NCI-H446 treated with DMSO at 0.1 percent for 48 hours (cell line): ENCODE measurements around the gene OR6B2.
"Not testable (repeated sequence)": the region's sequence is repeated elsewhere in the genome, so short reads cannot be mapped to it uniquely, and the experiment has no call there.

ENCODE experiments used
- DNase-seq: peaks from one replicate; lab custom pipeline; 2025; lab: John Stamatoyannopoulos, UW

Gene OR6B2

GRCh38 chr2:240030379-240031094 lies at the start of gene OR6B2:
OR6B2 (minus strand) TSS chr2:240030429; CDS start chr2:240030429, 0 bp downstream.
- no peak for DNase-seq

- no peak for DNase-seq
Measured at GRCh38 chr2:240078631-240079030, 48.4 kb upstream of the OR6B2 start.

- no peak for DNase-seq
Measured at GRCh38 chr2:240077442-240077841, 47.2 kb upstream of the OR6B2 start.

DNA sequence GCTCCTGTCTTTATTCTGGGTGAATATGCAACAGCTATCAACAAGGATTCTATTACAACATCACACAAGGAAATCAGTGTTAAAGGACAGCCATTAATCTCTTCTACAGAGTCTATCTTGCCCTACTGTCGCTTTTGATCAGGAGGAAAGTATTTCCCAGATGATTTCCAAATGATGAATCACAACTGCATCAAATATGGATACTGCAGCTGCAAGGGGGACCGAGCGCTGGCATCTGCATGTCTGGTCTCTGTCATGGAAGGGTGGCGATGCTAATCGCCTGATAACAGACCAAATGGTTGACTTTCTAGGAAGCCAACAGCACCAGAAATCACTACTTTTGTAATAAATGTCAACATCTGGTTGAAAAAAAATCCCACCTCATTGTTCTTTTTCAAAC lies 44.3 kb upstream of the OR6B2 start:
- DNase-seq = no peak

- DNase-seq = no peak
Measured at GRCh38 chr2:240070907-240071306, 40.7 kb upstream of the OR6B2 start.

DNA sequence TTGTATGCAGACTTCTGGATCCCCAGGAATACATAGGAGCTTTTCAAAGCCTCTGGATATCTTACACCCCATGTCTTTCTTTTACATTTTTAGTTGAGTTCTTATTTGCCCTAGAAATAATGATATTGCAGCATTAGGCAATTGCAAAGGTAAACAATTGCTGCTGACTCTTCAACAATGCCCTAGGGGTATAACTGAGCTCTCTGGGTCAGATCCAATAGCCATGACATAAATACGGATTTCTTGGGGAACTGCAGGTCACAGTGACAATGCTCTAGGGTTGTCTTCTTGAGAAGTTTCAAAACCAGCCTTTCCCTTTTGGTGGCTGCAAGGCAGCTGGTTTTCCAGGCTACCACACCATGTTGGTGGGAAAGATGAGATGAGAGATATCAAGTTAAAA lies 39.6 kb upstream of the OR6B2 start:
- DNase-seq = no peak

- no peak for DNase-seq
Measured at GRCh38 chr2:240068193-240068592, 38.0 kb upstream of the OR6B2 start.

GRCh38 chr2:240066489-240066888 lies 36.3 kb upstream of the OR6B2 start:
- DNase-seq = no peak

DNA sequence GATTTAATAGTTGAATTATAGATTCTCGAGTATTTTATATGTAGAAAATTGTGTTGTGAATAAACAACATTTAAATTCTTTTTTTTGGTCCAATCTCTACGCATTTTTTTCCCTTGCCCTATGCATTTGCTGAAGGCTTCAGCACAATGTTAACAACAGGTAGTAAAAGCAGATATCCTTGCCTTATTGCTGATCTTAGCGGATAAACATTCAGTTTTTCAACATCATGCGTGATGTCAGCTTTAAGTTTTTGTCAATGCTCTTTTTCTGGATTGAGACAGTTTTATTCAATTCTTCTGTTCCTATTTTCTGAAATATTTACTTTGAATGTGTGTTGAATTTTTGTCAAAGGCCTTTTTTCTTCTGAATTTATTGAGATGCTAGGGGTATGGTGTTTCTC lies 34.7 kb upstream of the OR6B2 start:
- DNase-seq = no peak

DNA sequence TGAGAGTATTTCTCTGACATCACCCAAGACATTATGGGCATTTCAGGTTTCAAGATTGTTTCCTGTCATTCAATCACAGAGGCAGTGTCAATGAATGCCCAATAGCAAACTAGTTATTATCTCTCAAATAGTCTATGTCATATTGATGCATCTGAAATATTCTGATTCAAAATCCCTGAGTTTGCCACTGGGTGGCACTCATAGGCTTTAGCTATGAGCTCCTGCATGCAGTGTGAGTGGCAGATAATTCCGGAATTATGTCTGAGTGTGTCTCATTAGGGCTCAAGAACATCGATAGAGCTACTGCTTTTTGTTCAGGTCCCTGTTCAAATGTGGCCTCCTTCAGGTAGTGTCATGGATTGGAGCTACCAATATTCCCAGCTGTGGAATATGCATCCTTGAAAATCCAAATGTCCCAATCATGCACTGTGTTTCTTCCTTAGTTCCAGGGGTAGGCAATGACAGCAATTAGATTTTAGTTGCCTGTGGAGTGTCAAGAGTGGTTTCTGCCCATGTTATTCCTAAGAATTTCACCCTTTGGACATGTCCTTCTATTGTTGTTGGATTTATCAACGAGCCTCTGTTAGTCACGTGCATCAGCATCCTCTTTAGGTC lies 30.9 kb upstream of the OR6B2 start:
- no peak for DNase-seq

GRCh38 chr2:240056678-240057077 lies 26.4 kb upstream of the OR6B2 start:
- no peak for DNase-seq

- no peak for DNase-seq
Measured at GRCh38 chr2:240055177-240055917, 25.1 kb upstream of the OR6B2 start.

DNA sequence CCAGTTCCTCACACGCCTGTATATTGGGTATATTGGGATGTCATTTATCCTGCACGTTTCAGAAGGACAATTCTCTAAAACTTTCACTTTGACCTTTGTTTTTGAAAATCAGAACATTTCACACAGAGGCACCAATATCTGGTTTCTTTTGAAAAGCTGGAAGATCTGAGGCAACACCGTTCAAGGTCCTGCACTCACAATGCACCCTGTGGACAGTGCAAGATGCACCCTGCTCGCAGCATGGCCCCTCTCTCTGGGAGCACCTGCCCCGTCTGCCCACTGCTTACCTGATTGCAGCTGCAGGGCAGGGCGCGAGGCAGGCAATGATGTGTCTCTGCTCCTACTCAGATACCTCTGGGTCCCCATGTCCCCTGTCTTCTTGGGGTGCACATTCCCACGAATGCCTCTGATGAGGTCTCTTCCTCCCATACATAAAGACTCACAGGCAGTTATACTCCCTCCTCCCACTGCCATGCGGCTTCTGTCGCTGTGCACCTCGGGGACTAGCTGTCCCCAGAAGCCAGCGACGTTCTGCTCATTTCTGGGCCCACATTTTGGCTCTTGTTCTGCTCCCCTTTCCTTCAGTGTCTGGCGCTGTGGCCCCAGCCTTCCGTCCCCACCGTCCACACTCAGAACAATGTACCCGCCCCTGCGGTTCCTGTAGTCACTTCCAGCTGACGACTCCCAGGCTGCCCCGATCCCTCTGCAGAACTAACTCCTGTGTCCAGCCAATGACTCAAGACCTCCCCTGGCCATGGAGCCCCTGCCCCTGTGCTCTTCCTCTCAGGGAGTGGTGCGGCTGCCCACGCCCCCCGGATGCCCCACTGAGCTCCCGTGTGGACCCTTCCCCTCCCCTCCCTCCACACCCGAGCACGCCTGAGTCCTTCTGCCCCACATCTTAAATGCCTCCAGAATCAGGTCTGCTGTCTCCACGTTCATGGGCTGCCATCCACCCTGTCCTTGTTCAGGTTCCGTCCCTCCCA lies 23.2 kb upstream of the OR6B2 start, which contains the start of gene OR6B3:
Gene OR6B3, minus strand, starts transcription at position 349 of the 983 bp plus-strand sequence.
- no peak for DNase-seq

GRCh38 chr2:240052524-240052923 lies 22.3 kb upstream of the OR6B2 start:
- no peak for DNase-seq

DNA sequence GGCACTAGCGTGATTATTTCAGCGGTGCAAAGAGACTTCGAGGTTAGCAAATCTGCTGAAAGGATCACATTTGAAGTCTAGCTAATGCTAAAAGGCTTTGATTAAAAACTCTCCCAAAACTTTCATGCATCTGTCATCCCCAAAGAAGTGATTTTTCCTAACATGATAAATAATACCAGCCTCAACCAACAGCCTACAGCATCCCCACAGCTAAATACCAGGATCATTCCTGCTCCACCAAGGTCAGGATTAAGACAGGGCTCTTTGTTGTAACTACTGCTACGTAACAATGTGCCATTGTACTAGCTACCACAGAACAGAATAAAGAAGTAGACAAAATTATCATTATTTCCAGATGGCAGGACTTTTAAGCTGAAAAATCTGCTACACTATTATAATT lies 21.5 kb upstream of the OR6B2 start:
- DNase-seq = no peak

- no peak for DNase-seq
Measured at GRCh38 chr2:240050278-240050677, 20.0 kb upstream of the OR6B2 start.

DNA sequence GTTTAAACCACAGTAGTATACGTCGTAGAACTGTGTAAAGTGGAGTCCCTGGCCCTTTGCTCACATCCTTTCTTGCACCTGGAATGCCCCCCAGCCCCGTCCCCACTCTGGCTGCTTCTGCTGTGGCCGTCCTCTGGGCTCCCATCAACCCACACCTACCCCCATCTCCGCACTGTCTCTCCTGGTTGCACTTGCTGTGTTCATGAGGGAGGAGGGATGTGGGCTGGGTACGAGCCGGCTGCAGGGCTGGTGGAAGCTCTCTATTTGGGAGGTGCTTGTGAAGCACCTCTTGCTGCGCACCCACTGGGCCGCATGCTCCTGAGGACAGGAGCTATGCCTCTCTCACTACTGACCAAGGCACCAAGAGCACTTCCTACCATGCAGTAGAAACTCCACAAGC lies 18.0 kb upstream of the OR6B2 start:
- no peak for DNase-seq

DNA sequence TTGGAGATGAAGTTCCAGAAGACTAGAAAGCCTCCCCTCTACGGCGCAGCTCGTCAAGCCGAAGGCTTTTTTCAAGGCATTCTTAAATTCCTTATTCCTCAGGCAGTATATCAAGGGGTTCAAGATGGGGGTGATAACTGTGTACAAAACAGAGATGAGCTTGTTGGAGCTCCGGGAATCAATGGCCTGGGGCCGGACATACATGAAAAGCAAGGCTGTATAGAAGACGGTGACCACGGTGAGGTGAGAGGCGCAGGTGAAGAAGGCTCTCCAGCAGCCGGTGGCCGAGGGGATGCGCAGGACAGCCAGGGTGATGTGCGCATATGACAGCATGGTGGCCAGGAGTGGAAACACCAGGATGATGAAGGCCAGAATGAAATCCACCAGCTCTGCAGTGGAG lies 14.9 kb upstream of the OR6B2 start:
- DNase-seq = no peak

DNA sequence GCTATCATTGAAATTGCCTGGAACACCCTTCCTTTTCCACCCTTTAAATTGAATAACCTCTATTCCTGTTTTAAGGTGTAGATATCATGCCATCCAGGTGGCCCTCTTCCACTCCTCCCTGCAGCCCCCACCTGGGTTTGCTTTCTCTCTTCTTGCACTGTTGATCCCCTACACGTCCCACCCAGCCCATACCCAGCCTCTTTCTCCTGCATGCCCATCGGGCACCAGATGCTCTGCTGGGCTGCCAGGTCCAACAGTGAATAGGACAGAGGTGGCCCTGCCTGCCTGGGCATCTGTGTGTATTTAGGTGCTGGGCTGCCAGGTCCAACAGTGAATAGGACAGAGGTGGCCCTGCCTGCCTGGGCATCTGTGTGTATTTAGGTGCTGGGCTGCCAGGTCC lies 13.9 kb upstream of the OR6B2 start:
- not testable (repeated sequence) for DNase-seq

DNA sequence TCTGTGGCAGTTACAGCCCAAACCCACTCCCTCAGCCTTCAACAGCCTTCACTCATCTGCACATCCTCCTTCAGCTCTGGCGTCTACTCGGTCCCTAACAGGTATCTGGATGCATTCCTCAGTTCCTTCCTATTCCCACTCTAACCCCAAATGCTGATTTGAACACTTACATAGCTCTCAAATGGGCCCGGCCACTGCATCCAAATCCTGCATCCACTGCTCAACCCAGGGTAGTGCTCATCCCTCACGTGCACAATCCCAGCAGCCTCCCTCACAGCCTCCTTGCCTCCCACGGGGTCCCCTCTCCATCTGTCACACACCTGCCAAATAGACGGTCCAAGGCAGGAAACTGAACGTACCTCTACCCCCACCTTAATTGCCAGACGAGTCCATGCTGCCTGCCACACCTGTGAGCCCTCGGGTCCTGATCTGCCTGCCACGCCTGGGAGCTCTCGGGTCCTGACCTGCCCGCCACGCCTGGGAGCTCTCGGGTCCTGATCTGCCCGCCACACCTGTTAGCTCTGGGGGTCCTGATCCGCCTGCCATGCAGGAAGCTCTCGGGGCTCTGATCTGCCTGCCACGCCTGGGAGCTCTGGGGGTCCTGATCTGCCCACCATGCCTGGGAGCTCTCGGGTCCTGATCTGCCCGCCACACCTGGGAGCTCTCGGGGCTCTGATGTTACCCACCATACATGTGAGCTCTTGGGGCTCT lies 13.2 kb upstream of the OR6B2 start:
- DNase-seq = no peak

DNA sequence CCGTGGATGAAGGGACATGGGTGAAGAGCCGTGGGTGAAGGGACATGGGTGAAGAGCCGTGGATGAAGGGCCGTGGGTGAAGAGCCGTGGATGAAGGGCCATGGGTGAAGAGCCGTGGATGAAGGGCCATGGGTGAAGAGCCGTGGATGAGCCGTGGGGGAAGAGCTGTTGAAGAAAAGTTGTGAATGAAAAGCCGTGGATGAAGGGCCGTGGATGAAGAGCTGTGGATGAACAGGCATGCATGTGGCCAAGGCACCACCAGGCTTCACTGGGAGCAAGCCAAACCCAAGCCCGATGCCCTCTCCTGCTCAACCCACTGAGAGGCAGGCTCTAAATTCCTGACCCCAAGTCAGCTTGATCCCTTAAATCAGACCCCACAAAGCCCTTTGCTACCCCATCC lies 12.5 kb upstream of the OR6B2 start:
- DNase-seq = no peak
